GM23338 (cell line): ENCODE measurements around the gene BCAR3. TPM values are rescaled to one million over a fixed set of nuclear protein-coding genes. Genes with fewer than 3 reads are reported as not detected.
"Not testable (repeated sequence)": the region's sequence is repeated elsewhere in the genome, so short reads cannot be mapped to it uniquely, and the experiment has no call there.

Experiments used
- ATAC-seq: fragments of 200-7000 bp; cut with Tn5 transposase; 3 replicates; pipeline ENCODE4 v1.9.1; 2020
- DNase-seq: peaks from one replicate; pipeline ENCODE4 v3.0.0-alpha.2; 2015; ENCODE audit warnings: low spot score
- H2AFZ ChIP-seq: fragments of 200-600 bp; sonication (generic); 2 replicates; pipeline ENCODE4 v1.8.0; 2016; ENCODE audit warnings: antibody characterized with exemption, mild to moderate bottlenecking, moderate library complexity
- H3F3A ChIP-seq: fragments of 200-600 bp; sonication (generic); replicated peaks from 2 replicates; pipeline ENCODE4 v1.8.0; 2017; ENCODE audit warnings: antibody characterized with exemption, mixed run types, low read depth
- H3K27ac ChIP-seq: fragments of 200-600 bp; sonication (generic); 2 replicates; pipeline ENCODE4 v1.6.1; 2016; ENCODE audit warnings: low read depth
- H3K27me3 ChIP-seq: fragments of 200-600 bp; sonication (generic); 2 replicates; pipeline ENCODE4 v1.8.0; 2016; ENCODE audit warnings: mild to moderate bottlenecking, mixed run types, moderate library complexity; ENCODE audit not compliant: insufficient read depth
- H3K36me3 ChIP-seq: fragments of 200-600 bp; sonication (generic); 2 replicates; pipeline ENCODE4 v1.8.0; 2016; ENCODE audit warnings: mild to moderate bottlenecking; ENCODE audit not compliant: insufficient read depth
- H3K4me1 ChIP-seq: fragments of 200-600 bp; sonication (generic); 2 replicates; pipeline ENCODE4 v1.8.0; 2016; ENCODE audit warnings: mild to moderate bottlenecking, moderate library complexity; ENCODE audit not compliant: insufficient read depth
- H3K4me2 ChIP-seq: fragments of 200-600 bp; sonication (generic); 2 replicates; pipeline ENCODE4 v1.7.1; 2017; ENCODE audit warnings: mixed run types
- H3K4me3 ChIP-seq: fragments of 200-600 bp; sonication (generic); 2 replicates; pipeline ENCODE4 v1.6.1; 2016; ENCODE audit warnings: mixed run types
- H3K79me2 ChIP-seq: fragments of 200-600 bp; sonication (generic); replicated peaks from 2 replicates; pipeline ENCODE4 v1.8.0; 2017; ENCODE audit warnings: mild to moderate bottlenecking; ENCODE audit not compliant: insufficient read depth
- H3K9me2 ChIP-seq: fragments of 200-600 bp; sonication (generic); 2 replicates; pipeline ENCODE4 v1.8.0; 2017; ENCODE audit not compliant: insufficient read depth
- H4K20me1 ChIP-seq: fragments of 200-600 bp; sonication (generic); replicated peaks from 2 replicates; pipeline ENCODE4 v1.8.0; 2017; ENCODE audit warnings: mild to moderate bottlenecking; ENCODE audit not compliant: insufficient read depth
- H3K27ac Mint-ChIP-seq: 2 replicates; pipeline ENCODE4 v1.8.0; 2020; ENCODE audit warnings: inconsistent platforms, mild to moderate bottlenecking, moderate library complexity, mixed read lengths
- H3K27me3 Mint-ChIP-seq: 3 replicates; pipeline ENCODE4 v1.8.0; 2022; ENCODE audit warnings: low read depth, mild to moderate bottlenecking, moderate library complexity, mixed read lengths, inconsistent platforms; ENCODE audit not compliant: insufficient read depth, poor library complexity
- H3K36me3 Mint-ChIP-seq: 3 replicates; pipeline ENCODE4 v1.8.0; 2021; ENCODE audit warnings: low read depth, mild to moderate bottlenecking, inconsistent platforms, moderate library complexity, mixed read lengths
- H3K4me1 Mint-ChIP-seq: 3 replicates; pipeline ENCODE4 v1.8.0; 2020; ENCODE audit warnings: mild to moderate bottlenecking, inconsistent platforms, mixed read lengths
- H3K4me3 Mint-ChIP-seq: 3 replicates; pipeline ENCODE4 v1.8.0; 2021; ENCODE audit warnings: moderate library complexity, mild to moderate bottlenecking, inconsistent platforms, mixed read lengths
- H3K9me3 Mint-ChIP-seq: 3 replicates; pipeline ENCODE4 v1.8.0; 2020; ENCODE audit warnings: moderate library complexity, mild to moderate bottlenecking, inconsistent platforms, mixed read lengths
- EZH2 ChIP-seq: fragments of 200-600 bp; sonication (generic); IDR thresholded peaks from one replicate; pipeline ENCODE4 v1.8.0; 2017; ENCODE audit warnings: antibody characterized with exemption, mild to moderate bottlenecking, low read depth; ENCODE audit not compliant: unreplicated experiment
- STAT1 ChIP-seq: IDR thresholded peaks from one replicate; pipeline ENCODE4 v1.6.1; 2016; ENCODE audit warnings: antibody characterized with exemption; ENCODE audit not compliant: unreplicated experiment
- ZNF462 ChIP-seq: fragments of 250-450 bp; sonication (Bioruptor Pico); IDR thresholded peaks from 2 replicates; pipeline ENCODE4 v1.5.0; 2020; ENCODE audit warnings: mild to moderate bottlenecking, moderate library complexity
- polyA plus RNA-seq: library from polyadenylated mRNA; unstranded; fragments of >200 nt; fragmentation: Nextera tagmentation; extraction: Ambion mirVana; gene quantifications from 2 replicates; pipeline ENCODE4 v1.2.1, GENCODE V29; 2016
- total RNA-seq: library from RNA; depleted of rRNA; stranded (reverse); fragments of >200 nt; shearing (Covaris generic); gene quantifications from 2 replicates; pipeline ENCODE4 v1.2.3, GENCODE V29; 2014

The BCAR3 gene
- total and polyA plus RNA-seq, 2 experiments from 2014 or later = 5.5 to 9.7 TPM

- Histone ChIP-seq H3K4me1 (peaks cover 19% of the 10 kb centered on the region), H4K20me1 (no peaks in the 10 kb centered on the region; the same call in none of the 2 replicates), H3K4me3 (no peak overlapping the region), H3F3A (no peaks in the 10 kb centered on the region), H3K9me2 (no peaks in the 10 kb centered on the region), H3K4me2 (no peak overlapping the region), H3K36me3 (no peaks in the 10 kb centered on the region; the same call in 1 of the 2 replicates), H2AFZ (no peak overlapping the region), H3K79me2 (no peaks in the 10 kb centered on the region; the same call in 1 of the 2 replicates), H3K27me3 (no peaks in the 10 kb centered on the region), H3K27ac (peak overlapping the region; percentile 50; the same call in 1 of the 2 replicates)
- peaks cover 24% of the 10 kb centered on the region for H3K4me1 Mint-ChIP-seq
- H3K4me3 Mint-ChIP-seq = no peak overlapping the region
- peaks cover 43% of the 10 kb centered on the region for H3K36me3 Mint-ChIP-seq
- TF ChIP-seq ZNF462 (CRISPR knock-in tag) = no peak
- TF ChIP-seq EZH2 = no peak
- no peak for TF ChIP-seq STAT1
- ATAC-seq = no peak
- DNase-seq = no peak
- H3K27ac Mint-ChIP-seq = no peak overlapping the region
- peaks cover 2% of the 10 kb centered on the region for H3K27me3 Mint-ChIP-seq
- no peaks in the 10 kb centered on the region for H3K9me3 Mint-ChIP-seq
These were observed 126.5 kb downstream of the BCAR3 start for GRCh38 chr1:93554883-93555872.

- not testable (repeated sequence) for H3K27ac Mint-ChIP-seq
These were observed 127.6 kb downstream of the BCAR3 start for GRCh38 chr1:93553886-93554490.

More at GRCh38 chr1:93553886-93554490, 127.6 kb downstream of the BCAR3 start:
- H4K20me1 ChIP-seq, H3F3A ChIP-seq, ATAC-seq, H3K4me3 ChIP-seq, H3K27me3 ChIP-seq, H3K36me3 ChIP-seq, H3K27me3 Mint-ChIP-seq, H3K4me2 ChIP-seq, H3K9me3 Mint-ChIP-seq, H2AFZ ChIP-seq, H3K79me2 ChIP-seq, H3K4me3 Mint-ChIP-seq, H3K27ac ChIP-seq, DNase-seq, H3K9me2 ChIP-seq: not testable (repeated sequence)
- peaks cover 24% of the 10 kb centered on the region for H3K4me1 Mint-ChIP-seq
- H3K36me3 Mint-ChIP-seq = peaks cover 44% of the 10 kb centered on the region
- H3K4me1 ChIP-seq = peaks cover 19% of the 10 kb centered on the region
